ENCODE results near the gene SPATS2L.

SPATS2L gene, protein sequence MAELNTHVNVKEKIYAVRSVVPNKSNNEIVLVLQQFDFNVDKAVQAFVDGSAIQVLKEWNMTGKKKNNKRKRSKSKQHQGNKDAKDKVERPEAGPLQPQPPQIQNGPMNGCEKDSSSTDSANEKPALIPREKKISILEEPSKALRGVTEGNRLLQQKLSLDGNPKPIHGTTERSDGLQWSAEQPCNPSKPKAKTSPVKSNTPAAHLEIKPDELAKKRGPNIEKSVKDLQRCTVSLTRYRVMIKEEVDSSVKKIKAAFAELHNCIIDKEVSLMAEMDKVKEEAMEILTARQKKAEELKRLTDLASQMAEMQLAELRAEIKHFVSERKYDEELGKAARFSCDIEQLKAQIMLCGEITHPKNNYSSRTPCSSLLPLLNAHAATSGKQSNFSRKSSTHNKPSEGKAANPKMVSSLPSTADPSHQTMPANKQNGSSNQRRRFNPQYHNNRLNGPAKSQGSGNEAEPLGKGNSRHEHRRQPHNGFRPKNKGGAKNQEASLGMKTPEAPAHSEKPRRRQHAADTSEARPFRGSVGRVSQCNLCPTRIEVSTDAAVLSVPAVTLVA

DNA sequence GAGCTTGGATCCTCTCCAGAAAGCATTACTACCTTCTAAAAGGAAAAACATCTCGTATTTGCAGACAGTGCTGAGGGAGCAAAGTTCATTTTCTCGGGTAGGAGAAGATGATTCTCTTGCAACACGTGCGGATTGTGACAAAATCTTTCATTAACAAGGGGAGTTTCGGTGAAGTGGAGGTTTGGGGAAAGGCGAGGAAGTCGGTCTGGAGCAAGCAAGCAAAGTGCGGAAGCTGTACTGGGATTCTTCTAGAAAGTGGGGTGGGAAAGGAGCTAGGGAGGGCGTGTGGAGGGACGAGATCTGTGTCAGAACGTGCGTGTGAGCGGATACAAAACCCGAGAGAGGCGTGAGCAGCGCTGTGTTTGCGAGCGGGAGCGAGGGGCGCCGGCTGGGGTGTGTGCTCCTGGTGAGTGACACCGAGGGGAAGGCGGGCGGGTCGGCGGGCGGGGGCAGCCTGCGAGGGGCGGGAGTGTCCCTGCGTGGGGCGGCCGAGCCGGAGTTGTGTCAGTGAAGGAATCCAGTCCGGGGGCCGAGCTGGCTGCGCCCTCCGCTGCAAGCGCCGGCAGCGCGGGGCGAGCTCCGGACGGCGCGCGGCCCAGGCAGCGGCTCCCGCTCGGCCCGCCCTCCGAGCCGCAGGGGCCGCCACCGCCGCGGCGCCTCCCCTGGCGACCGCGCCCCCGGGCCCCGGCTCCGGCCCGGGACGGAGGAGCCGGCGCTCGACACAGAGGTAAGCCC, at the start of gene SPATS2L:
TSS of gene SPATS2L (plus strand) at position 498 of the 735 bp plus-strand sequence. CDS start 82,552 bp downstream, outside the sequence.
- DNase-seq (ENCODE audit: low read depth): no peak
- TF ChIP-seq, protein P1, sequence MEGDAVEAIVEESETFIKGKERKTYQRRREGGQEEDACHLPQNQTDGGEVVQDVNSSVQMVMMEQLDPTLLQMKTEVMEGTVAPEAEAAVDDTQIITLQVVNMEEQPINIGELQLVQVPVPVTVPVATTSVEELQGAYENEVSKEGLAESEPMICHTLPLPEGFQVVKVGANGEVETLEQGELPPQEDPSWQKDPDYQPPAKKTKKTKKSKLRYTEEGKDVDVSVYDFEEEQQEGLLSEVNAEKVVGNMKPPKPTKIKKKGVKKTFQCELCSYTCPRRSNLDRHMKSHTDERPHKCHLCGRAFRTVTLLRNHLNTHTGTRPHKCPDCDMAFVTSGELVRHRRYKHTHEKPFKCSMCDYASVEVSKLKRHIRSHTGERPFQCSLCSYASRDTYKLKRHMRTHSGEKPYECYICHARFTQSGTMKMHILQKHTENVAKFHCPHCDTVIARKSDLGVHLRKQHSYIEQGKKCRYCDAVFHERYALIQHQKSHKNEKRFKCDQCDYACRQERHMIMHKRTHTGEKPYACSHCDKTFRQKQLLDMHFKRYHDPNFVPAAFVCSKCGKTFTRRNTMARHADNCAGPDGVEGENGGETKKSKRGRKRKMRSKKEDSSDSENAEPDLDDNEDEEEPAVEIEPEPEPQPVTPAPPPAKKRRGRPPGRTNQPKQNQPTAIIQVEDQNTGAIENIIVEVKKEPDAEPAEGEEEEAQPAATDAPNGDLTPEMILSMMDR (IDR thresholded peaks at IDR 0.05; ENCODE audit: low read depth, low read length, missing control alignments): no peak
- H3K4me3 ChIP-seq (ENCODE audit: low read depth, low read length): peak within 1 kb of the TSS; percentile 72
- in situ Hi-C loops (cut with HindIII; ENCODE audit: low sequenced_read_pairs): no loop called here

- in situ Hi-C loops (cut with HindIII; ENCODE audit: low sequenced_read_pairs): no loop called here
- DNase-seq (ENCODE audit: low read depth): no peak
- no peak overlapping the region for H3K4me3 ChIP-seq (ENCODE audit: low read depth, low read length)
- TF ChIP-seq, protein P1 (IDR thresholded peaks at IDR 0.05; ENCODE audit: low read depth, low read length, missing control alignments): no peak
Measured at GRCh38 chr2:200257570-200257969, 48.9 kb upstream of the SPATS2L start.

GRCh38 chr2:200258081-200258480, 48.4 kb upstream of the SPATS2L start:
- in situ Hi-C loops (cut with HindIII; ENCODE audit: low sequenced_read_pairs): no loop called here
- TF ChIP-seq, protein P1 (IDR thresholded peaks at IDR 0.05; ENCODE audit: low read depth, low read length, missing control alignments): no peak
- no peak for DNase-seq (ENCODE audit: low read depth)
- H3K4me3 ChIP-seq (ENCODE audit: low read depth, low read length): no peak overlapping the region

- TF ChIP-seq, protein P1 (IDR thresholded peaks at IDR 0.05; ENCODE audit: low read depth, low read length, missing control alignments): no peak
- no peak overlapping the region for H3K4me3 ChIP-seq (ENCODE audit: low read depth, low read length)
- in situ Hi-C loops (cut with HindIII; ENCODE audit: low sequenced_read_pairs): no loop called here
- no peak for DNase-seq (ENCODE audit: low read depth)
Measured at GRCh38 chr2:200258881-200259576, 47.5 kb upstream of the SPATS2L start.

- no peak overlapping the region for H3K4me3 ChIP-seq (ENCODE audit: low read depth, low read length)
- TF ChIP-seq, protein P1 (IDR thresholded peaks at IDR 0.05; ENCODE audit: low read depth, low read length, missing control alignments): no peak
- in situ Hi-C loops (cut with HindIII; ENCODE audit: low sequenced_read_pairs): no loop called here
- no peak for DNase-seq (ENCODE audit: low read depth)
Measured at GRCh38 chr2:200259577-200259957, 46.9 kb upstream of the SPATS2L start.

DNA sequence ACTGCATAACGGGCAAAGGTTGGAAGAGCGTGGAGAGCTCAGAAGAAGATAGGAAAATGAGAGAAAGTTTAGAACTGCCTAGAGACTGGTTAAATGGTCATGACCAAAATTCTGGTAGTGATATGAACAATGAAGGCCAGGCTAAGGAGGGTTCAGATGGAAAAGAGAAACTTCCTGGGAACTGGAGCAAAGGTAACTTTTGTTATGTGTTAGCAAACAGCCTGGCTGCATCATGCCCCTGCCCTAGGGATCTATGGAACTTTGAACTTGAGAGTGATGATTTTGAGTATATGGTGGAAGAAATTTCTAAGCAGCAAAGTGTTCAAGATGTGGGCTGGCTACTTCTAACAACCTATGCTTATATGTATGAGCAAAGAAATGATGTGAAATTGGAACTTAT, 44.4 kb upstream of the SPATS2L start:
- no peak for DNase-seq (ENCODE audit: low read depth)
- H3K4me3 ChIP-seq (ENCODE audit: low read depth, low read length): no peak overlapping the region
- TF ChIP-seq, protein P1 (IDR thresholded peaks at IDR 0.05; ENCODE audit: low read depth, low read length, missing control alignments): no peak
- in situ Hi-C loops (cut with HindIII; ENCODE audit: low sequenced_read_pairs): no loop called here

Measured in astrocyte of the cerebellum (primary cell).